Erythroblast (primary cell): ENCODE results near the gene CD79A.

Experiments used
- GATA1 ChIP-seq: IDR thresholded peaks from 2 replicates; pipeline ENCODE4 v1.6.1; 2011; ENCODE audit warnings: low read depth, mild to moderate bottlenecking, control low read depth, low read length, moderate library complexity
- POLR2A ChIP-seq: IDR thresholded peaks from 2 replicates; pipeline ENCODE4 v1.6.1; 2011; ENCODE audit warnings: mild to moderate bottlenecking, low read length

DNA sequence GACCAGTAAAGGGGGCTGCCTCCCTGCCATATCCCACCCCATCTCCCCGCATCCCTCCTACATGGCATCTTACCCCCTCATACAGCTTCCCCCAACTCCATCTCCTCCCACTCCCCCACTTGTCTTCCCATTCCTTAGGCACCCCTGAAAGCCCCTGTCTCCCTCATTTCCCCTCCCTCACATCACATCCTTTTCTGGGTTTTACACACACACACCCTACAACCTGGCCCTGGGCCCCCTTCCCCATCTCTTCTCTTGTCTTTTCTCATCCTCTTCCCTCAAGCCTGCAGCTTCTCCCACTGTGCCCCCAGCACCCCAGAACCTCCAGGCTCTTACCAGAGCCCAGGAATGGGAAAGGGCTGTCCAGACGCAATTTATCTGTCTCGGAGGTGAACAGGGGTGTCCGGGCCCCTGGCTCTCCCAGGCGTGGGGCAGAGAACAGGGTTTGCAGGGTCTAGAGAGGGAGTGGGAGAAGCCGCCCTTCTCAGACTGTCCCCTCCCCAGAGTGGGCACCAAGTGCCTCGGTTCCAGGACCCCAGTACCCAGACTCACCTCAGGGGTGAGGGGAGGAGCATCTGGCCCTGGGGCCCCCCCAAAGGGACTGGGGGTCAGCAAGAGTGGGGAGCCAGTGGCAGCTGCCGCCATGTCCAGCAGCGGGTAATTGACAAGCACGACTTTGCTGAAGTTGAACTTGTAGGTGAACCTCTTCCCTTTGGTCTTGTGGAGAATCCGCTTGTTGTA is 31.8 kb downstream of the CD79A start:
- TF ChIP-seq POLR2A (no peak), GATA1 (no peak)
